OCI-LY3 (cell line): Measurements from ENCODE around the gene CRMP1.

Source experiments
- EZH2phosphoT487 ChIP-seq: fragments of 200-600 bp; shearing (Covaris generic); IDR thresholded peaks from 2 replicates; pipeline ENCODE4 v1.6.1; 2018; ENCODE audit warnings: antibody characterized with exemption, mixed run types, low read depth
- TF ChIP-seq, protein P1 (sequence below): fragments of 200-600, 300-600 bp; sonication (generic); IDR thresholded peaks from 2 replicates; pipeline ENCODE4 v1.5.1; 2014; ENCODE audit warnings: antibody characterized with exemption, low read length, low read depth

GRCh38 chr4:5776510-5776909, 116.4 kb downstream of the CRMP1 start:
- TF ChIP-seq, protein P1, sequence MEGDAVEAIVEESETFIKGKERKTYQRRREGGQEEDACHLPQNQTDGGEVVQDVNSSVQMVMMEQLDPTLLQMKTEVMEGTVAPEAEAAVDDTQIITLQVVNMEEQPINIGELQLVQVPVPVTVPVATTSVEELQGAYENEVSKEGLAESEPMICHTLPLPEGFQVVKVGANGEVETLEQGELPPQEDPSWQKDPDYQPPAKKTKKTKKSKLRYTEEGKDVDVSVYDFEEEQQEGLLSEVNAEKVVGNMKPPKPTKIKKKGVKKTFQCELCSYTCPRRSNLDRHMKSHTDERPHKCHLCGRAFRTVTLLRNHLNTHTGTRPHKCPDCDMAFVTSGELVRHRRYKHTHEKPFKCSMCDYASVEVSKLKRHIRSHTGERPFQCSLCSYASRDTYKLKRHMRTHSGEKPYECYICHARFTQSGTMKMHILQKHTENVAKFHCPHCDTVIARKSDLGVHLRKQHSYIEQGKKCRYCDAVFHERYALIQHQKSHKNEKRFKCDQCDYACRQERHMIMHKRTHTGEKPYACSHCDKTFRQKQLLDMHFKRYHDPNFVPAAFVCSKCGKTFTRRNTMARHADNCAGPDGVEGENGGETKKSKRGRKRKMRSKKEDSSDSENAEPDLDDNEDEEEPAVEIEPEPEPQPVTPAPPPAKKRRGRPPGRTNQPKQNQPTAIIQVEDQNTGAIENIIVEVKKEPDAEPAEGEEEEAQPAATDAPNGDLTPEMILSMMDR = no peak
- TF ChIP-seq EZH2phosphoT487 = no peak
